ENCODE measurements around the gene ME3.

DNA sequence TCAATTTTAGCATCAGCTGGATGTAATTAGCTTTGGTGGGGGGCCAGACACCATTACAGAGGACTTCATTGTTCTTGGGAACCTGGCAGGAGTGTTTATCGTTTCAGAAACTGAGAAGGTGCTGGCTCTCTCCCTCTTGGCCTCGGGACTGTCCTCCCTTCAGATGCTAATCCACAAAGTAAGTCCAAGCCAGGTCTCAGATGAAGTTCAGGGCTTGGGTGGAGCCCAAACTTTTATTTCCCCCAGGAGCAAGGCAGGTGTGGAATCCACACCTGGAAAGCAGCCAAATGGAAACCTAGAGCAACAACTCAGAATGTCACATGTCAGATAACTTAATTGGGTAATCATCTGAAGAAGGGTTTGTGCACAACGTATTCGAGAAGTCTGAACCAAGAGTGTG, 119.2 kb downstream of the ME3 start:
- TF ChIP-seq, protein P1, sequence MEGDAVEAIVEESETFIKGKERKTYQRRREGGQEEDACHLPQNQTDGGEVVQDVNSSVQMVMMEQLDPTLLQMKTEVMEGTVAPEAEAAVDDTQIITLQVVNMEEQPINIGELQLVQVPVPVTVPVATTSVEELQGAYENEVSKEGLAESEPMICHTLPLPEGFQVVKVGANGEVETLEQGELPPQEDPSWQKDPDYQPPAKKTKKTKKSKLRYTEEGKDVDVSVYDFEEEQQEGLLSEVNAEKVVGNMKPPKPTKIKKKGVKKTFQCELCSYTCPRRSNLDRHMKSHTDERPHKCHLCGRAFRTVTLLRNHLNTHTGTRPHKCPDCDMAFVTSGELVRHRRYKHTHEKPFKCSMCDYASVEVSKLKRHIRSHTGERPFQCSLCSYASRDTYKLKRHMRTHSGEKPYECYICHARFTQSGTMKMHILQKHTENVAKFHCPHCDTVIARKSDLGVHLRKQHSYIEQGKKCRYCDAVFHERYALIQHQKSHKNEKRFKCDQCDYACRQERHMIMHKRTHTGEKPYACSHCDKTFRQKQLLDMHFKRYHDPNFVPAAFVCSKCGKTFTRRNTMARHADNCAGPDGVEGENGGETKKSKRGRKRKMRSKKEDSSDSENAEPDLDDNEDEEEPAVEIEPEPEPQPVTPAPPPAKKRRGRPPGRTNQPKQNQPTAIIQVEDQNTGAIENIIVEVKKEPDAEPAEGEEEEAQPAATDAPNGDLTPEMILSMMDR (IDR thresholded peaks at IDR 0.05): no peak
- TF ChIP-seq EZH2 (IDR thresholded peaks at IDR 0.05) (no peak), EZH2phosphoT487 (IDR thresholded peaks at IDR 0.05) (no peak)

Measured in neural progenitor cell (in vitro differentiated cells).